Measurements from ENCODE around the gene NEO1. TPM values are rescaled to one million over a fixed set of nuclear protein-coding genes. Genes with fewer than 3 reads are reported as not detected.

Gene NEO1
- polyA plus RNA-seq, 1 donor (not counting 4 experiments of a cell fraction or from before 2014, with no cell fraction given) = 4.4 TPM

- dilution Hi-C loops (cut with MboI; ENCODE audit: extremely low pct_ligation_motif_present, low sequenced_read_pairs) = no loop called here
- no peaks in the 10 kb centered on the region for H3K27me3 ChIP-seq (ENCODE audit: control insufficient read depth, extremely low read depth, insufficient read depth, low read length)
- H2AFZ ChIP-seq (ENCODE audit: control insufficient read depth, low read length) = no peak overlapping the region
- H3K9ac ChIP-seq (ENCODE audit: control insufficient read depth, extremely low read depth, insufficient read depth, low read length) = no peak overlapping the region
- TF ChIP-seq EZH2 (IDR thresholded peaks at IDR 0.05; ENCODE audit: low read length) (no peak), CTCF (optimal IDR thresholded peaks at IDR 0.05 in 1 of 3, IDR thresholded peaks at IDR 0.05 in 1 of 3, conservative IDR thresholded peaks at IDR 0.05 in 1 of 3; ENCODE audit: extremely low read depth in 1 of 3, insufficient read depth in 2 of 3, low read length in 3 of 3) (no peak)
- no peaks in the 10 kb centered on the region for H4K20me1 ChIP-seq (ENCODE audit: control insufficient read depth, extremely low read depth, insufficient read depth, low read length)
- H3K9me1 ChIP-seq (ENCODE audit: control insufficient read depth, extremely low read depth, insufficient read depth, low read length) = no peaks in the 10 kb centered on the region
- FAIRE-seq = no peak
- H3K4me3 ChIP-seq (ENCODE audit: control insufficient read depth in 2 of 3, extremely low read depth in 1 of 3, insufficient read depth in 2 of 3, low read depth in 1 of 3, low read length in 3 of 3) = no peak overlapping the region
- no peaks in the 10 kb centered on the region for H3K4me1 ChIP-seq (ENCODE audit: control insufficient read depth, extremely low read depth, insufficient read depth, low read length)
- no peaks in the 10 kb centered on the region for H3K79me2 ChIP-seq (ENCODE audit: control insufficient read depth, insufficient read depth, low read length)
- no peak overlapping the region for H3K27ac ChIP-seq (ENCODE audit: control insufficient read depth, insufficient read depth, low read length)
- DNase-seq (ENCODE audit: low read depth, low spot score) = no peak
- H3K9me3 ChIP-seq (ENCODE audit: control insufficient read depth, low read depth, low read length) = no peaks in the 10 kb centered on the region
- H3K36me3 ChIP-seq (ENCODE audit: control insufficient read depth in 2 of 2, extremely low read depth in 1 of 2, insufficient read depth in 2 of 2, low read length in 2 of 2) = no peaks in the 10 kb centered on the region
- no peak overlapping the region for H3K4me2 ChIP-seq (ENCODE audit: control insufficient read depth, extremely low read depth, insufficient read depth, low read depth, low read length)
Measured at GRCh38 chr15:73291441-73291840, 239.2 kb downstream of the NEO1 start.

- Histone ChIP-seq H3K4me1 (ENCODE audit: control insufficient read depth, extremely low read depth, insufficient read depth, low read length) (no peaks in the 10 kb centered on the region), H3K4me2 (ENCODE audit: control insufficient read depth, extremely low read depth, insufficient read depth, low read depth, low read length) (no peak overlapping the region), H3K9me3 (ENCODE audit: control insufficient read depth, low read depth, low read length) (no peaks in the 10 kb centered on the region), H3K9me1 (ENCODE audit: control insufficient read depth, extremely low read depth, insufficient read depth, low read length) (no peaks in the 10 kb centered on the region), H2AFZ (ENCODE audit: control insufficient read depth, low read length) (no peak overlapping the region), H3K79me2 (ENCODE audit: control insufficient read depth, insufficient read depth, low read length) (no peaks in the 10 kb centered on the region), H4K20me1 (ENCODE audit: control insufficient read depth, extremely low read depth, insufficient read depth, low read length) (no peaks in the 10 kb centered on the region), H3K4me3 (ENCODE audit: control insufficient read depth in 2 of 3, extremely low read depth in 1 of 3, insufficient read depth in 2 of 3, low read depth in 1 of 3, low read length in 3 of 3) (no peak overlapping the region), H3K36me3 (ENCODE audit: control insufficient read depth in 2 of 2, extremely low read depth in 1 of 2, insufficient read depth in 2 of 2, low read length in 2 of 2) (no peaks in the 10 kb centered on the region), H3K27ac (ENCODE audit: control insufficient read depth, insufficient read depth, low read length) (no peak overlapping the region), H3K9ac (ENCODE audit: control insufficient read depth, extremely low read depth, insufficient read depth, low read length) (no peak overlapping the region), H3K27me3 (ENCODE audit: control insufficient read depth, extremely low read depth, insufficient read depth, low read length) (no peaks in the 10 kb centered on the region)
- dilution Hi-C loops (cut with MboI; ENCODE audit: extremely low pct_ligation_motif_present, low sequenced_read_pairs) = no loop called here
- FAIRE-seq = no peak
- TF ChIP-seq CTCF (optimal IDR thresholded peaks at IDR 0.05 in 1 of 3, IDR thresholded peaks at IDR 0.05 in 1 of 3, conservative IDR thresholded peaks at IDR 0.05 in 1 of 3; ENCODE audit: extremely low read depth in 1 of 3, insufficient read depth in 2 of 3, low read length in 3 of 3) = no peak
- TF ChIP-seq EZH2 (IDR thresholded peaks at IDR 0.05; ENCODE audit: low read length) = no peak
- DNase-seq (ENCODE audit: low read depth, low spot score) = no peak
Measured at GRCh38 chr15:73293773-73294172, 241.5 kb downstream of the NEO1 start.

Data from keratinocyte (primary cell).